GM12891 (cell line): Measurements from ENCODE around the gene COX15.

Experiments used
- PAX5 ChIP-seq: IDR thresholded peaks from 2 replicates; pipeline ENCODE4 v1.6.1; 2011; ENCODE audit warnings: low read length, moderate library complexity, mild to moderate bottlenecking; ENCODE audit not compliant: insufficient read depth, severe bottlenecking
- POLR2A ChIP-seq: IDR thresholded peaks from 2 replicates; pipeline ENCODE4 v1.6.1; 2011; ENCODE audit warnings: low read depth, low read length, control low read depth
- POLR2AphosphoS5 ChIP-seq: IDR thresholded peaks from 2 replicates; pipeline ENCODE4 v1.6.1; 2011; ENCODE audit warnings: low read depth, low read length, control low read depth
- POU2F2 ChIP-seq: IDR thresholded peaks from 2 replicates; pipeline ENCODE4 v1.6.1; 2011; ENCODE audit warnings: low read depth, mild to moderate bottlenecking, control low read depth, low read length, moderate library complexity
- TAF1 ChIP-seq: IDR thresholded peaks from 2 replicates; pipeline ENCODE4 v1.6.1; 2011; ENCODE audit warnings: low read depth, low read length, control low read depth

GRCh38 chr10:99765672-99766301 lies 33.9 kb upstream of the COX15 start:
- TF ChIP-seq PAX5 = no peak
- TF ChIP-seq TAF1 = no peak
- no peak for TF ChIP-seq POU2F2
- no peak for TF ChIP-seq POLR2AphosphoS5
- no peak for TF ChIP-seq POLR2A
